MCF 10A (cell line): Measurements from ENCODE around the gene ENTR1. TPM values are rescaled to one million over a fixed set of nuclear protein-coding genes. Genes with fewer than 3 reads are reported as not detected.

Experiments
- BruUV-seq: library from RNA; stranded (reverse); fragments of 400-500 nt; replicated peaks from 2 replicates; lab custom pipeline; 2021; lab: Mats Ljungman, UMichigan
- CTCF ChIA-PET: fragments of 300-600 bp; sonication (Branson Sonifier 250); formaldehyde crosslinking; extraction: SDS; loops from one replicate; lab custom pipeline; 2021; ENCODE audit warnings: antibody characterized with exemption, inconsistent platforms; lab: Yijun Ruan, JAX
- POLR2A ChIA-PET: fragments of 300-600, 350-650 bp; sonication (Branson Sonifier 250); formaldehyde crosslinking; extraction: SDS; loops from one replicate; lab custom pipeline; 2020; ENCODE audit warnings: antibody characterized with exemption, inconsistent platforms; lab: Yijun Ruan, JAX
- DNase-seq: peaks from one replicate; pipeline ENCODE4 v3.0.0-alpha.2; 2018; ENCODE audit not compliant: unreplicated experiment
- H3K27ac Mint-ChIP-seq: one replicate; pipeline ENCODE4 v1.8.0; 2022; ENCODE audit warnings: mild to moderate bottlenecking, low read depth, mixed read lengths; ENCODE audit not compliant: unreplicated experiment
- H3K27me3 Mint-ChIP-seq: one replicate; pipeline ENCODE4 v1.8.0; 2022; ENCODE audit warnings: mixed read lengths; ENCODE audit not compliant: insufficient read depth, unreplicated experiment
- H3K36me3 Mint-ChIP-seq: one replicate; pipeline ENCODE4 v1.8.0; 2022; ENCODE audit warnings: mild to moderate bottlenecking, moderate library complexity, mixed read lengths; ENCODE audit not compliant: insufficient read depth, unreplicated experiment
- H3K4me1 Mint-ChIP-seq: one replicate; pipeline ENCODE4 v1.8.0; 2022; ENCODE audit warnings: mixed read lengths; ENCODE audit not compliant: insufficient read depth, unreplicated experiment
- H3K4me3 Mint-ChIP-seq: one replicate; pipeline ENCODE4 v1.8.0; 2022; ENCODE audit warnings: mild to moderate bottlenecking, moderate library complexity, mixed read lengths; ENCODE audit not compliant: unreplicated experiment
- H3K9me3 Mint-ChIP-seq: one replicate; pipeline ENCODE4 v1.8.0; 2022; ENCODE audit warnings: mixed read lengths; ENCODE audit not compliant: unreplicated experiment
- intact Hi-C: fragments of 100-400 bp; cut with micrococcal nuclease; formaldehyde crosslinking; loops from 2 replicates; pipeline ENCODE4 v1.14.1; 2022
- total RNA-seq: library from RNA; stranded (reverse); gene quantifications from 2 replicates; pipeline ENCODE4 v1.2.3, GENCODE V29; 2022
- TF ChIP-seq, protein P1 (sequence below): fragments of 200-600 bp; IDR thresholded peaks from one replicate; pipeline ENCODE4 v1.8.0; 2022; ENCODE audit warnings: antibody characterized with exemption, mild to moderate bottlenecking; ENCODE audit not compliant: unreplicated experiment

The ENTR1 gene
- total RNA-seq, 1 experiment from 2014 or later: 82.2 TPM

GRCh38 chr9:136400038-136400834 is 10.2 kb downstream of the ENTR1 start, which contains the start of gene SNAPC4:
Gene SNAPC4, minus strand, starts transcription at chr9:136400170. Its CDS starts 1,742 bp downstream, at chr9:136398428.
- peaks cover 50% of the 10 kb centered on the region for H3K36me3 Mint-ChIP-seq

GRCh38 chr9:136399176-136400037 is 11.0 kb downstream of the ENTR1 start:
- DNase-seq: peak; percentile 16
- Mint-ChIP-seq H3K27ac (peak overlapping the region; percentile 69), H3K4me3 (peak overlapping the region; percentile 81), H3K9me3 (no peaks in the 10 kb centered on the region), H3K4me1 (no peaks in the 10 kb centered on the region), H3K27me3 (no peaks in the 10 kb centered on the region), H3K36me3 (peaks cover 47% of the 10 kb centered on the region)
- BruUV-seq: no TSS peak
- ChIA-PET POLR2A (interaction anchor here (0.7 to 5.5 kb wide), 7 partner anchors 8 to 549 kb away, joined by 3 to 37 read pairs (median 3); partner anchors contain the start of genes DNLZ, ENTR1 and PMPCA), CTCF (interaction anchor here (0.6 to 1.2 kb wide), 4 partner anchors 15 to 347 kb away, joined by 3 to 6 read pairs (median 3); partner anchors contain the start of gene DNLZ)
- TF ChIP-seq, protein P1, sequence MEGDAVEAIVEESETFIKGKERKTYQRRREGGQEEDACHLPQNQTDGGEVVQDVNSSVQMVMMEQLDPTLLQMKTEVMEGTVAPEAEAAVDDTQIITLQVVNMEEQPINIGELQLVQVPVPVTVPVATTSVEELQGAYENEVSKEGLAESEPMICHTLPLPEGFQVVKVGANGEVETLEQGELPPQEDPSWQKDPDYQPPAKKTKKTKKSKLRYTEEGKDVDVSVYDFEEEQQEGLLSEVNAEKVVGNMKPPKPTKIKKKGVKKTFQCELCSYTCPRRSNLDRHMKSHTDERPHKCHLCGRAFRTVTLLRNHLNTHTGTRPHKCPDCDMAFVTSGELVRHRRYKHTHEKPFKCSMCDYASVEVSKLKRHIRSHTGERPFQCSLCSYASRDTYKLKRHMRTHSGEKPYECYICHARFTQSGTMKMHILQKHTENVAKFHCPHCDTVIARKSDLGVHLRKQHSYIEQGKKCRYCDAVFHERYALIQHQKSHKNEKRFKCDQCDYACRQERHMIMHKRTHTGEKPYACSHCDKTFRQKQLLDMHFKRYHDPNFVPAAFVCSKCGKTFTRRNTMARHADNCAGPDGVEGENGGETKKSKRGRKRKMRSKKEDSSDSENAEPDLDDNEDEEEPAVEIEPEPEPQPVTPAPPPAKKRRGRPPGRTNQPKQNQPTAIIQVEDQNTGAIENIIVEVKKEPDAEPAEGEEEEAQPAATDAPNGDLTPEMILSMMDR: no peak
- intact Hi-C loops: loop anchor here (1.0 kb wide), 1 partner anchor 60 kb away; no protein-coding TSS in a partner anchor

More at GRCh38 chr9:136400038-136400834, 10.2 kb downstream of the ENTR1 start, which contains the start of gene SNAPC4:
- intact Hi-C loops: loop anchor here (1.0 kb wide), 1 partner anchor 61 kb away; no protein-coding TSS in a partner anchor
- DNase-seq: peak; percentile 84
- POLR2A ChIA-PET: interaction anchor here (0.5 to 5.5 kb wide), 6 partner anchors 9 to 574 kb away, joined by 3 to 37 read pairs (median 4); partner anchors contain the start of genes DNLZ, ENTR1 and PMPCA
- Mint-ChIP-seq H3K27me3 (no peaks in the 10 kb centered on the region), H3K4me1 (no peaks in the 10 kb centered on the region), H3K27ac (peak within 1 kb of the TSS; percentile 69), H3K9me3 (no peaks in the 10 kb centered on the region), H3K4me3 (peak within 1 kb of the TSS; percentile 81)
- CTCF ChIA-PET: interaction anchor here (0.6 to 1.6 kb wide), 18 partner anchors 8 to 664 kb away, joined by 3 to 14 read pairs (median 3); partner anchors contain the start of genes DNLZ and GPSM1
- no TSS peak for BruUV-seq
- TF ChIP-seq, protein P1: peak; percentile 94

DNA sequence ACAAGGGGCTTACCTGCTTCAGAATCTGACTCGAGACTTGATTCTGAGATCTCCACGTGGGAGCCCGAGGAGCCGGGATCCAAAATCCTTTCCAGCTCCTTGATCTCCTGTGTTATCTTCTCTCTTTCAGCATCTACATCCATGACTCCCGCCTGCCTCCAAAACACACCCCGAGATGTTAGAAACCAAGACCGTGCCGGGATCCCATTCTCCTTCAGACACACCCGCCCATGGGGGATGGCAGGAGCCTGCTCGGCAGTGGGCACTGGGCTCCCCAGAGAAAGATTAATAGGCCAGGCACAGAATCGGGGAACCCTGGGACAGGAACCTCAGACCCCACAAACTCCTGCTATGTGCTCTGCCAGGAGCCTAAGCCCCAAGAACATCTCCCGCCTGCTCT is 12.1 kb downstream of the ENTR1 start:
- TF ChIP-seq, protein P1: no peak
- DNase-seq: no peak
- peaks cover 51% of the 10 kb centered on the region for H3K36me3 Mint-ChIP-seq
- BruUV-seq: no TSS peak
- intact Hi-C loops: no loop called here
- H3K4me3 Mint-ChIP-seq: peak overlapping the region; percentile 81
- no peaks in the 10 kb centered on the region for H3K27me3 Mint-ChIP-seq
- POLR2A ChIA-PET: interaction anchor here (0.7 to 5.5 kb wide), 4 partner anchors 12 to 35 kb away, joined by 3 to 37 read pairs (median 9); partner anchors contain the start of genes DNLZ, ENTR1 and PMPCA
- CTCF ChIA-PET: interaction anchor here (0.5 kb wide), 1 partner anchor 483 kb away, joined by 3 read pairs; no protein-coding TSS in a partner anchor
- H3K9me3 Mint-ChIP-seq: no peaks in the 10 kb centered on the region
- H3K4me1 Mint-ChIP-seq: no peaks in the 10 kb centered on the region
- no peak overlapping the region for H3K27ac Mint-ChIP-seq
